Omental fat pad (tissue), 4 donors: ENCODE data around the gene PPP1R13B. TPM values are rescaled to one million over a fixed set of nuclear protein-coding genes. Genes with fewer than 3 reads are reported as not detected.
A peak's percentile ranks its signal among the peaks of the same experiment; 100 is the strongest.
"Not testable (repeated sequence)": the region's sequence is repeated elsewhere in the genome, so short reads cannot be mapped to it uniquely, and the experiment has no call there.

Source experiments
- ATAC-seq: fragments of 150-250 bp; one replicate; pipeline ENCODE4 v1.9.1; 2016; ENCODE audit warnings: mild to moderate bottlenecking, moderate library complexity; ENCODE audit not compliant: low FRiP score
- DNase-seq: peaks from one replicate; pipeline ENCODE4 v3.0.0-alpha.2; 2019; ENCODE audit warnings: low spot score
- CTCF ChIP-seq, 3 donors: fragments of 450-650 bp; IDR thresholded peaks; one replicate each; pipeline ENCODE4 v1.5.1; 2016 to 2017; ENCODE audit warnings: antibody characterized with exemption in 3 of 3, mild to moderate bottlenecking in 3 of 3, moderate library complexity in 2 of 3
- total RNA-seq, 4 donors: library from RNA; depleted of rRNA; stranded (reverse); fragments of >200 nt; gene quantifications; one replicate each; pipeline ENCODE4 v1.1.0, GENCODE V29; 2016

Gene PPP1R13B
- total RNA-seq, 4 donors from 2014 or later, result 9.7 to 31.1 (median 15.0) TPM

DNA sequence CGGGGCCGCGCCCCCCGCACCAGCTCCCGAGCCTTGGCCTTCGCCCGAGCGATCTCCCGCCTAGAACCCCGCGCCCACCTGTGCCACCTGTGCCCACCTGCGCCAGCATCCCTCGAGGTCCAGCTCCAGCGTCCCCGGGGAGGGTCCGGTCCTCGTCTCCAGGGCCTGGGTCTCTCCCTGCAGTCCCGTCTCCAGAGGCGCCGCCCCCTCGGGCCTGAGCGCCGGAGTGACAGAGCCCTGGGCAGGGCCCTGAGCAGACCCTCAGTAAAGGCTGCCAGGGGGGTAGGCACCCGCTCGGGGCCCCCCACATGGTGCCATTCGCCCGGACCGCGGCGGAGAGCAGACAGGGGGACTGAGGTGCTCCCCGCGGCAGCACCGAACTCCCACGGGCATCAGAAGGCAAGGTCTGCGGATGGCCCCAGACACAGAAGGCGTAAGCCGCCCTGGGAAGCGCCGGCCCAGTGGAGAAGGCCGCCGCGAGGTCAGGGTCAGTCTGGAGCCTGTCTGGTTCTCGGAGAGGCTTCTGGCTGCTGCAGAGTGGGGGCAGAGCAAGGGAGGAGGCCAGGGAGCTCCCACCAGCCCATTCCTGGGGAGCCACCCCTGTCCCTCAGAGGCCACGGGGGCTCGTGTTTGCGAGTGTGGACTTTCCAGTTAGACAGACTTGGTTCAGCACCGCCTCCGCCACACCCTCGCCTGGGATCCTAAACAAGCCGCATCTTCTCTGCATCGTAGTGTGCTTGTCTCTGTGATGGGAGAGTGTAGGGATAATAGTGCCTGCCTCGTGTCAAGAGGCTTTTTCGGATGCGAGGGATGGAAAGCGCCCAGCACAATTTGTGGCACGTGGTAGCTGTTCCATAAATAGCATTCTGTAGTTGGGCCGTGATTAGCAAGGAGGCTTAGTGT is 1.1 kb upstream of the PPP1R13B start:
- DNase-seq (no peak), ATAC-seq (peak; percentile 39)
- TF ChIP-seq CTCF (IDR thresholded peaks at IDR 0.05), result no peak

DNA sequence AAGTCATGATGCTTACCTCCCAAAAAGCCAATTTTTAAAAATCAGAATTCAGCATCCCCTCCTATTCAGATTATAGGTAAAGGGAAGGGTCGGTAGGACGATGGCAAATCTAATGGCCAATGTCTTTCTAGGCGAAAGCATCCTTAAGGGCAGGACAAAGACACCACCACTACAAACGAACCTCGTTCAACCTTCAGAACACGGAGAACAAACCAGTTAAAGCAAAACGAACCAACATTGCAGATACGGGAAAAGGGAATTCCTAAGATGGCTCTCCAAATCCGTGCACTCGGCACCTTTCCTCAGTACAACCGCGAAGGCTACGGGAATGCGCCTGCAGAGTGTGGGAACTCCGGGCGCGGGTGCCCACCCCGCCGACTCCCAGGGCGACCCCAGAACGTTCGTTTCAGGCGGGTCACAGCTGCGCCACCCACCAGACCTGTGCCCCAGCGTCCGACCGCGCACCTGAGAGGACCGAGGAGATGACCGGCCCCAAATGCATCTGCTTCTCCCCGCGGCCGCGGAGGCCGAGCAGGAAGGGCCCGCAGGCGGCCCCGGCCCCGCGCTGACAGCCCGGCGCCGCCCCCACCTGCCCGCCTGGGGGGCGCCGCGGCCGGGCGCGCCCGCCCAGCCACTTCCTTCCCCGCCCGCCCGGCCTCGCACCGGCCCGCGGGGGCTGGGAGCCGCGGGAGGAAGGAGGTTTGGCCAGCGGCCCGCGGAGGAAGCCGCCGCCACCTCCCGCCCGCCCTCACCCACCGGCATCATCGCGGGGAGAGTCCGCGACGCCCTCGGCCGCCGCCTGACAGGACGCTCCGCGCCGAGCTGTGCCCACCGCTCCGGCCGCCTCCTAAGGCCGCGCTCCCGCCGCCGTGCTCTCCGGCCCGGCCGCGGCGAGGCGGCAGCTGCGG is 578 bp downstream of the PPP1R13B start:
- TF ChIP-seq CTCF (IDR thresholded peaks at IDR 0.05), result no peak
- DNase-seq (no peak), ATAC-seq (peak; percentile 46)

DNA sequence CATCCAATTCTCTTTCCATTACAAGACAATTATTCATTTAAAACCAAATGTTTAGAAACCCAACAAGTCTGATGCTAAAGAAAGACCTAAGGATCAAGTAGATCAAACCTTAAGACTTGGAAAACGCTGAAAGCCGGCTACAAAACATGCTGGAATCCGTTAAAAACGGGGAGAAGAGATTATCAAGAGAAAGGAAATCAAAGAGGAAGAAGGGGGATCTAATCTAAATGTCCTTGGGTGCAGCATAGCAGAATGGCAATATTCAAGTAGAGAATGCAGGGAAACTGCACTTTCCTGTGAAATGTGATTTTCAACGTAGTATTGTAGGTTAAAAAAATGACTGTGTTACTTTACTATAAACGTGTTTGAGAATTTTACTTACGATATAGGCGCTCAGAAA is 1.3 kb downstream of the PPP1R13B start:
- TF ChIP-seq CTCF (IDR thresholded peaks at IDR 0.05), result no peak
- no peak for DNase-seq
- no peak for ATAC-seq

GRCh38 chr14:103845327-103845726 is 2.0 kb downstream of the PPP1R13B start:
- DNase-seq, result no peak
- ATAC-seq, result no peak
- no peak for TF ChIP-seq CTCF (IDR thresholded peaks at IDR 0.05)

DNA sequence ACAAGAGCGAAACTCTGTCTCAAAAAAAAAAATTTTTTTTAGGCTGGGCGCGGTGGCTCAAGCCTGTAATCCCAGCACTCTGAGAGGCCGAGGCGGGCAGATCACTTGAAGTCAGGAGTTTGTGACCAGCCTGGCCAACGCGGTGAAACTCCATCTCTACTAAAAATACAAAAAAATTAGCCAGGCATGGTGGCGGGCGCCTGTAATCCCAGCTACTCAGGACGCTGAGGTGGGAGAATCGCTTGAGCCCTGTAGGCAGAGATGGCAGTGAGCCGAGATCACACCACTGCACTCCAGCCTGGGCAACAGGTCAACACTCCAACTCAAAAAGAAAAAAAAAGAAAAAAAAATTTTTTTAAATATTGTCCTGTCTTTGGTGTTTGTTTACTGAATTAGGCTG is 6.1 kb downstream of the PPP1R13B start:
- not testable (repeated sequence) for ATAC-seq, DNase-seq

- DNase-seq (no peak), ATAC-seq (no peak)
- TF ChIP-seq CTCF (IDR thresholded peaks at IDR 0.05), result no peak
Observed at GRCh38 chr14:103840014-103840413, 7.4 kb downstream of the PPP1R13B start.

DNA sequence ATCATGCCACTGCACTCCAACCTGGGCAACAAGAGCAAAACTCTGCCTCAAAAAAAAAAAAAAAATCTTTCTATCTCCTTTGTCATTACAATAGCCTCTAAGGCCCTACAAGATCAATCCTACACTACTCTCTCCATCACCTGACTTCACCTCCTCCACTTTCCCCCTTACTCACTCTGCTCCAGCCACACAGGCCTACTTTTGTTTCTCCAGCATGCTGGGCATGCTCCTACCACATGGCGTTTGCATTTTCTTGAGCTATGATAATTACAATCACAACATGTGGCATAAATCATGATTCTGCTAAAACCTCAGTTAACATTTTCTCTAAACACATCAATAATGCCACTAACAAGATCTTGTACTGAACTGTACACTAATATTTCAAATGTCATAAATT is 7.8 kb downstream of the PPP1R13B start:
- DNase-seq, result no peak
- TF ChIP-seq CTCF (IDR thresholded peaks at IDR 0.05), result no peak
- ATAC-seq, result no peak
